ENCODE measurements around the gene PNCK. TPM values are rescaled to one million over a fixed set of nuclear protein-coding genes. Genes with fewer than 3 reads are reported as not detected.

The PNCK gene
- total RNA-seq, 1 experiment from 2014 or later = not detected

DNA sequence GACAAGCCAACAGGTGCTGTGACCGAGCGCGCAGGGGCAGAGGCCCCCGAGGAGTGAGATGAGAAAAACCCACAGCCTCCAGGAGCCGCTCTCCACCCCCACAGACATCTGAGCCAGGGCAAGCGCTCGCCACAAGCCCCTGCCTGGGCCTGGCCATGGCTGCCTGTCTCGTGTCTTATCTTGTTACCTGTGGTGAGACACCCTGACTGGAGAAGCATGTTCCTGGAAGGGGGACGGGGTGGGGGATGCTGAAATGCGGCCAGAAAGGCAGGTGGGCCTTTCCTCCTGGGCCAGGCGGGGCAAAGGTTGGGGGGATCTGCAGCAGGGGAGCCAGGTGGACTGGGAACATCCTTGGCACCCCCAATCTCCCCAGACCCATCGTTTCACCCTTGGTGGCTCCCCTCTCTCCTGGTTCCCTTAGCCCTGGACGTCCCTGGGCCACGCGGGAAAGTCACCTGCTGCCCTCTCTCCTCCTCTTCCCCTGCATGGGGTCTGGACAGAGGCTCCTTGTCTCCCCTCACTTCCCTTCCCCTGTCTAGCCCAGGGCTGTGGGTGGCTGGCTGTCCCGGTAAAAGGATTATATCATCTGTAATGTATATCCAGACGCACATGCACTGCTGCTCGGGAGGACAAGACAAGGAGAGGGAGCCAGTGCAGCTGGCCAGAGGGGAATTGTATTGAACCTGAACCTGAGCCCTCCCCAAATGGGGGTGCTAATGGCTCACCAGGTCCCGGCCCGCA is 35.0 kb downstream of the PNCK start:
- TF ChIP-seq, protein P1, sequence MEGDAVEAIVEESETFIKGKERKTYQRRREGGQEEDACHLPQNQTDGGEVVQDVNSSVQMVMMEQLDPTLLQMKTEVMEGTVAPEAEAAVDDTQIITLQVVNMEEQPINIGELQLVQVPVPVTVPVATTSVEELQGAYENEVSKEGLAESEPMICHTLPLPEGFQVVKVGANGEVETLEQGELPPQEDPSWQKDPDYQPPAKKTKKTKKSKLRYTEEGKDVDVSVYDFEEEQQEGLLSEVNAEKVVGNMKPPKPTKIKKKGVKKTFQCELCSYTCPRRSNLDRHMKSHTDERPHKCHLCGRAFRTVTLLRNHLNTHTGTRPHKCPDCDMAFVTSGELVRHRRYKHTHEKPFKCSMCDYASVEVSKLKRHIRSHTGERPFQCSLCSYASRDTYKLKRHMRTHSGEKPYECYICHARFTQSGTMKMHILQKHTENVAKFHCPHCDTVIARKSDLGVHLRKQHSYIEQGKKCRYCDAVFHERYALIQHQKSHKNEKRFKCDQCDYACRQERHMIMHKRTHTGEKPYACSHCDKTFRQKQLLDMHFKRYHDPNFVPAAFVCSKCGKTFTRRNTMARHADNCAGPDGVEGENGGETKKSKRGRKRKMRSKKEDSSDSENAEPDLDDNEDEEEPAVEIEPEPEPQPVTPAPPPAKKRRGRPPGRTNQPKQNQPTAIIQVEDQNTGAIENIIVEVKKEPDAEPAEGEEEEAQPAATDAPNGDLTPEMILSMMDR (IDR thresholded peaks at IDR 0.05; ENCODE audit: insufficient read depth in 1 of 2, low read depth in 1 of 2, low read length in 1 of 2, severe bottlenecking in 1 of 2, unreplicated experiment in 1 of 2) = no peak
- Mint-ChIP-seq H3K36me3 (ENCODE audit: insufficient read depth, unreplicated experiment) (no peaks in the 10 kb centered on the region), H3K4me3 (ENCODE audit: unreplicated experiment) (no peak overlapping the region), H3K4me1 (ENCODE audit: low read depth, unreplicated experiment) (peaks cover 16% of the 10 kb centered on the region), H3K9me3 (ENCODE audit: unreplicated experiment) (no peaks in the 10 kb centered on the region), H3K27ac (ENCODE audit: unreplicated experiment) (no peak overlapping the region), H3K27me3 (ENCODE audit: insufficient read depth, unreplicated experiment) (peaks cover 4% of the 10 kb centered on the region)
- Histone ChIP-seq H3K4me3 (ENCODE audit: low read depth, low read length) (no peak overlapping the region), H3K9me3 (no peaks in the 10 kb centered on the region), H3K4me1 (no peaks in the 10 kb centered on the region), H3K27me3 (replicated peaks; ENCODE audit: control insufficient read depth, insufficient read depth, low read length) (no peaks in the 10 kb centered on the region), H3K36me3 (ENCODE audit: control insufficient read depth, insufficient read depth, low read length) (no peaks in the 10 kb centered on the region)
- ChIA-PET POLR2A (no interaction called here), CTCF (no interaction called here)
- BruUV-seq (replicated peaks) = no TSS peak
- intact Hi-C loops (cut with micrococcal nuclease; ENCODE audit: unreplicated experiment) = no loop called here
- no peak for DNase-seq

DNA sequence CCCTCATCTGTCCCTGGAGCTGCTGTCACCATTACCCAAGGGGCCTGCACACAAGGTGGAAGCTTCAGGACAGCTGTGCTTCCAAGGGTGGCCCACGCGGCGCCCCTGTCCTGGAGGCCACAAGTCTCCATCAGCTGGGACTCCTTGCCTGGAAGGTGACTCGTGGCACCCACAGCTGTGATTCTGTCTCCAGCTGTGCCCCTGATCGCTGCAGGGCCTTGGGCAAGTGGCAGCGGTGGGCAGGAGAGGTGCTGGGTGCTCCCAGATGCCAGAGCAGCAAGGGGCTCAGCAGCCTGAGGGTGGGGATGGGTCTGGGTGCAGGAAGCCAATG is 35.6 kb downstream of the PNCK start:
- Mint-ChIP-seq H3K36me3 (ENCODE audit: insufficient read depth, unreplicated experiment) (no peaks in the 10 kb centered on the region), H3K9me3 (ENCODE audit: unreplicated experiment) (no peaks in the 10 kb centered on the region), H3K4me3 (ENCODE audit: unreplicated experiment) (no peak overlapping the region), H3K4me1 (ENCODE audit: low read depth, unreplicated experiment) (peaks cover 16% of the 10 kb centered on the region), H3K27ac (ENCODE audit: unreplicated experiment) (no peak overlapping the region), H3K27me3 (ENCODE audit: insufficient read depth, unreplicated experiment) (peaks cover 3% of the 10 kb centered on the region)
- TF ChIP-seq, protein P1 (IDR thresholded peaks at IDR 0.05; ENCODE audit: insufficient read depth in 1 of 2, low read depth in 1 of 2, low read length in 1 of 2, severe bottlenecking in 1 of 2, unreplicated experiment in 1 of 2) = no peak
- no peaks in the 10 kb centered on the region for H3K9me3 ChIP-seq
- H3K36me3 ChIP-seq (ENCODE audit: control insufficient read depth, insufficient read depth, low read length) = no peaks in the 10 kb centered on the region
- intact Hi-C loops (cut with micrococcal nuclease; ENCODE audit: unreplicated experiment) = no loop called here
- H3K4me1 ChIP-seq = no peaks in the 10 kb centered on the region
- H3K4me3 ChIP-seq (ENCODE audit: low read depth, low read length) = no peak overlapping the region
- POLR2A ChIA-PET = no interaction called here
- no TSS peak for BruUV-seq (replicated peaks)
- DNase-seq = no peak
- CTCF ChIA-PET = no interaction called here
- H3K27me3 ChIP-seq (replicated peaks; ENCODE audit: control insufficient read depth, insufficient read depth, low read length) = no peaks in the 10 kb centered on the region

DNA sequence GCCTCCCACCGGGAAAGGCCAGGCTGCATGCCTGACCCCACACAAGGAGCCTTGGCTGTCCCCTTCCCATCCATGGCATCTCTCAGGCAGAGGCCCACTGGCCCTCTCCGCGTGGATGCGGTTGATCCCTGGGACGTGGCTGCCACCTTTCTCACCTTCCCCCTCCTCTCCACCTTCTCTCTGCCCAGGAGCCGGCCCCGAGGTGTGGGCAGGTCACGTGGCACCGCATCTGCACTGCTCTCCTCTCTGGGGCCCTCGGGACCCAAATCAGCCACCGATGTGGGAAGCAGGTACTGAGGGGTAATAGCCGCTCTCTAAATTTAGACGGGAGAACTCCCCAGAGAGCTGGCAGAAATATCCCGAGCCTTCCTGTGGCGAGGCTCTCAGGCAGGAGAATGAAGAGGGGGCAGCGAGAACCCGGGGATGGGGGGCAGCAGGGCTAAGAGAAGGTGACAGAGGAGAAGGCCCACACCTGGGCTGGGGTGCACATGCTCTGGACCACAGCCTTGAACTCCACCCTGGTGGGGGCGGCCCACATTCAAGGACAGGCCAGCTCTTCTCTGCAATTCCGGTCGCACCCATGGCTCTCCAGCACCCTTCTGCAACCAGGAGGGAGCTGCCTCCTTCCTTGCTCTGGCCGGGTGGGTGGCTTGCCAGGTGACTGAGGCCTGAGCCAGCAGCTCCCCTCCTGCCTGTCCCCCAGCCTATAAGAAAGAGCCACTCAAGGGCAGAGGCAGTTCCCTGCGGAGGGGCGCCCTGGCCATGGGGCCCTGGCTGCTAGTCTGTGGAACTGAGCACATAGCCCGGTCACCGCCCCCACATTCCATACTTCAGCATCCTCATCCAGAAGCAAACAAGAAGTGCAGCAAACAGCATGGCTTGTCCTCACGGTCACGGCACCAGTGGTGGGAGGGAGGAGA is 36.2 kb downstream of the PNCK start:
- H3K36me3 ChIP-seq (ENCODE audit: control insufficient read depth, insufficient read depth, low read length) = no peaks in the 10 kb centered on the region
- Mint-ChIP-seq H3K36me3 (ENCODE audit: insufficient read depth, unreplicated experiment) (no peaks in the 10 kb centered on the region), H3K27ac (ENCODE audit: unreplicated experiment) (no peak overlapping the region), H3K27me3 (ENCODE audit: insufficient read depth, unreplicated experiment) (no peaks in the 10 kb centered on the region), H3K4me1 (ENCODE audit: low read depth, unreplicated experiment) (peaks cover 16% of the 10 kb centered on the region), H3K9me3 (ENCODE audit: unreplicated experiment) (no peaks in the 10 kb centered on the region), H3K4me3 (ENCODE audit: unreplicated experiment) (no peak overlapping the region)
- H3K4me3 ChIP-seq (ENCODE audit: low read depth, low read length) = no peak overlapping the region
- DNase-seq = no peak
- TF ChIP-seq, protein P1 (IDR thresholded peaks at IDR 0.05; ENCODE audit: insufficient read depth in 1 of 2, low read depth in 1 of 2, low read length in 1 of 2, severe bottlenecking in 1 of 2, unreplicated experiment in 1 of 2) = no peak
- H3K9me3 ChIP-seq = no peaks in the 10 kb centered on the region
- H3K27me3 ChIP-seq (replicated peaks; ENCODE audit: control insufficient read depth, insufficient read depth, low read length) = no peaks in the 10 kb centered on the region
- ChIA-PET CTCF (interaction anchor here (0.6 kb wide), 1 partner anchor 14 kb away, joined by 3 read pairs; no protein-coding TSS in a partner anchor), POLR2A (no interaction called here)
- no TSS peak for BruUV-seq (replicated peaks)
- intact Hi-C loops (cut with micrococcal nuclease; ENCODE audit: unreplicated experiment) = no loop called here
- H3K4me1 ChIP-seq = no peaks in the 10 kb centered on the region
